ENCODE results near the gene DHCR7. TPM values are rescaled to one million over a fixed set of nuclear protein-coding genes. Genes with fewer than 3 reads are reported as not detected.
A peak's percentile ranks its signal among the peaks of the same experiment; 100 is the strongest.

Gene DHCR7
- total RNA-seq, 6 donors from 2014 or later = 5.2 to 96.1 (median 66.4) TPM

DNA sequence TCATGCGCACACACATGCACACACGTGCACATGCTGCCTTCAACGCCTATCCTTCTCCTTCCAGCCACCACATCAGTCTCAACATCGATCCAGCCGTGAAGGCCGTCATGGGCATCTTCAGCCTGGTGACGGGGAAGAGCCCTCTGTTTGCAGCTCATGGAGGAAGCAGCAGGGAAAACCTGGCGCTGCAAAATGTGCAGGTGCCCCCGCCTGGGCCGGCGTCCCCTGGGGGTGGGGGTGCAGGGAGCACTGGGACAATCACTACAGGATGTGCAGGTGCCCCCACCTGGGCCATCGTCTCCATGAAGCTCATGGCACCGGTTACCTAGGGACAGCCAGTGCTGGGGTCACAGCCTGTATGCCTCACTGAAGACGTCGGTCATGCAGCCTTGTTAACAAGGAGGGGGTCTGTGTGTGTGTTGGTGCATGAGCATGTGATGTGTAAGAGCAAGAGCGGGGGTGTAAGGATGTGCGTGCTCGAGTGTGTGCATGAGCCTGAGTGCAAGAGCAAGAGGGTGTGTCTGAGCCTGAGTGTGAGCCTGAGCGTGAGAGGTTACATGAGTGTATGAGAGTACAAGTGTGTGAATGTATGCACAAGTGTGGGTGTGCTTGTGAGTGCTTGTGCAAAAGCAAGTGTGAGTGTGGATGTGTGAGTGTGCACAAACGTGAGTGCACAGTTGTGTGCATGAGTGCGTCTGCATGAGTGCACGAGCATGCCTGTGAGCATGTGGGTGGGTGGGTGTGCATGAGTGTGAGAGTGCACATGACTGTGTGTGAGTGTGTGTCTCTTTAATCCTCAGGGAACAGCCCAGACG lies 36.3 kb upstream of the DHCR7 start:
- Histone ChIP-seq H3K4me1 (peaks cover 0 to 12% (median 9%) of the 10 kb centered on the region in 4 donors), H3K27me3 (no peaks in the 10 kb centered on the region), H3K4me3 (no peak overlapping the region), H3K27ac (no peak overlapping the region), H3K36me3 (peaks cover 15 to 80% (median 67%) of the 10 kb centered on the region in 4 donors), H3K9me3 (no peaks in the 10 kb centered on the region)
- ATAC-seq (ENCODE audit: low FRiP score in 2 of 2) = no peak
- DNase-seq = no peak
- TF ChIP-seq, protein P1, sequence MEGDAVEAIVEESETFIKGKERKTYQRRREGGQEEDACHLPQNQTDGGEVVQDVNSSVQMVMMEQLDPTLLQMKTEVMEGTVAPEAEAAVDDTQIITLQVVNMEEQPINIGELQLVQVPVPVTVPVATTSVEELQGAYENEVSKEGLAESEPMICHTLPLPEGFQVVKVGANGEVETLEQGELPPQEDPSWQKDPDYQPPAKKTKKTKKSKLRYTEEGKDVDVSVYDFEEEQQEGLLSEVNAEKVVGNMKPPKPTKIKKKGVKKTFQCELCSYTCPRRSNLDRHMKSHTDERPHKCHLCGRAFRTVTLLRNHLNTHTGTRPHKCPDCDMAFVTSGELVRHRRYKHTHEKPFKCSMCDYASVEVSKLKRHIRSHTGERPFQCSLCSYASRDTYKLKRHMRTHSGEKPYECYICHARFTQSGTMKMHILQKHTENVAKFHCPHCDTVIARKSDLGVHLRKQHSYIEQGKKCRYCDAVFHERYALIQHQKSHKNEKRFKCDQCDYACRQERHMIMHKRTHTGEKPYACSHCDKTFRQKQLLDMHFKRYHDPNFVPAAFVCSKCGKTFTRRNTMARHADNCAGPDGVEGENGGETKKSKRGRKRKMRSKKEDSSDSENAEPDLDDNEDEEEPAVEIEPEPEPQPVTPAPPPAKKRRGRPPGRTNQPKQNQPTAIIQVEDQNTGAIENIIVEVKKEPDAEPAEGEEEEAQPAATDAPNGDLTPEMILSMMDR (IDR thresholded peaks at IDR 0.05) = no peak
- TF ChIP-seq POLR2AphosphoS5 (IDR thresholded peaks at IDR 0.05) (no peak), EP300 (IDR thresholded peaks at IDR 0.05) (no peak), POLR2A (IDR thresholded peaks at IDR 0.05) (no peak)
- 93 to 94% methylated on average over 23 of the region's 23 CpGs for WGBS, 2 donors

DNA sequence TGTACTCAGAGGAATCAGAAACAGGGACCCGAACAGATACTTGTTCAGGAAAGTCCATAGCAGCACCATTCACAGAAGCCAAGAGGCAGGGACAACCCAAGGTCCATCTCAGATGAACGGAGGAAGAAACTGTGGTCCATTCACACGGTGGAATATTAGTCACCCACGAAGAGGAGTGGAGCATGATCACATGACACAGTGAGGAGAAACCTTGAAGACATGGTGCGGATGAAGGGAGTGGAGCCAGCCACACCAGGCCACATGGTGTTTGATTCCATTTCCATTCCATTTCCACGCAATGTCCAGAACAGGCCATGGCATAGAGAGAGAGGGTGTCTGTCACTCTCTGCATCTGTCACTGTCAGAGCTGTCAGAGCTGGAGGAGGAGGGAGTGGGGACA lies 35.5 kb upstream of the DHCR7 start:
- Histone ChIP-seq H3K27ac (no peak overlapping the region), H3K4me3 (no peak overlapping the region), H3K9me3 (no peaks in the 10 kb centered on the region), H3K27me3 (no peaks in the 10 kb centered on the region), H3K36me3 (peaks cover 20 to 88% (median 73%) of the 10 kb centered on the region in 4 donors), H3K4me1 (peaks cover 0 to 6% (median 5%) of the 10 kb centered on the region in 4 donors)
- ATAC-seq (ENCODE audit: low FRiP score in 2 of 2) (no peak), DNase-seq (no peak)
- 87 to 97% methylated on average over 6 of the region's 6 CpGs for WGBS, 2 donors
- no peak for TF ChIP-seq EP300 (IDR thresholded peaks at IDR 0.05)
- TF ChIP-seq, protein P1 (IDR thresholded peaks at IDR 0.05) = no peak
- no peak for TF ChIP-seq POLR2AphosphoS5 (IDR thresholded peaks at IDR 0.05)
- TF ChIP-seq POLR2A (IDR thresholded peaks at IDR 0.05) = no peak

DNA sequence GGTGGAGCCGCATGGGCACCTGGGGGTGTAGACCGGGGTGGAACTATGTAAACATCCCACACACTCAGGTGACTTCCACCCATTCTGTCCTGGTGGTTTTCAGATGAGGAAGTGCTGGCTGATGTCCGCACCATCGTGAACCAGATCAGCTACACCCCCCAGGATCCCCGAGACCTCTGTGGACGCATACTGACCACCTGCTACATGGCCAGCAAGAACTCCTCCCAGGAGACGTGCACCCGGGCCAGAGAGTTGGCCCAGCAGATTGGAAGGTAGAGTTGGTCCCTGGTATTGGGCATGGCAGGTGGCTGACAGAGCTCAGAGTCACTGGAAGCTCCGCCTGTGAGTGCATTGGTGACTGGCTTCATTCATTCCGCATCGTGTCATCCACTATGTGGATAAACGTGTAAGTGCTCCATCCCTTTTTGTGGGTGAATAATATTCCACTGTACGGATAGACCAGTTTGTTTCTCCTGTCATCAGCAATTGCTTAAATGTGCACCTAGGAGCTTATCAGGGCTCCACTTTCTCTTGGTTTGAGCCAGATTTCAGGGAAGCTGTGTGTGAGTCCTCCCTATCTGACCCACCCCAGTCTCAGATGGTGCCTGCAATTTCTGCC lies 34.7 kb upstream of the DHCR7 start:
- Histone ChIP-seq H3K9me3 (no peaks in the 10 kb centered on the region), H3K27ac (no peak overlapping the region), H3K27me3 (no peaks in the 10 kb centered on the region), H3K4me1 (no peaks in the 10 kb centered on the region), H3K36me3 (peaks cover 21 to 95% (median 80%) of the 10 kb centered on the region in 4 donors), H3K4me3 (no peak overlapping the region)
- DNase-seq = no peak
- no peak for ATAC-seq (ENCODE audit: low FRiP score in 2 of 2)
- no peak for TF ChIP-seq POLR2AphosphoS5 (IDR thresholded peaks at IDR 0.05)
- TF ChIP-seq, protein P1 (IDR thresholded peaks at IDR 0.05) = no peak
- WGBS, 2 donors = 95 to 99% methylated on average over 5 to 13 of the region's 13 CpGs

DNA sequence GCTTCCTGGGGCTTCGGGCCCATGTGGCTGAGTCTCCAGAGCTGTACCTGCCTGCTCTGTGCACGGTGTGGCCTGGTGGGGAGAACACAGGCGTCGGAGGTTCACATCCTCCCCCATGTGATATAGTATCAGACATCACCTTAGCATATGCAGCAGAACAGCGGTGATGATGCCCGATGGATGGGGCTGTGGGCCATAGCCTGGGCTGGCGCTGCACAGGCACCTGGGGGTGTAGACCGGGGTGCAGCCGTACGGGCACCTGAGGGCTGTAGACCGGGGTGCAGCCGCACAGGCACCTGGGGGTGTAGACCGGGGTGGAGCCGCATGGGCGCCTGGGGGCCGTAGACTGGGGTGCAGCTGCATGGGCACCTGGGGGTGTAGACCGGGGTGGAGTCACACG lies 34.0 kb upstream of the DHCR7 start:
- H3K4me1 ChIP-seq = no peaks in the 10 kb centered on the region
- 97 to 100% methylated on average over 3 to 6 of the region's 18 CpGs for WGBS, 2 donors

More for the DNA sequence above, 34.0 kb upstream of the DHCR7 start:
- Histone ChIP-seq H3K27ac (no peak overlapping the region), H3K27me3 (no peaks in the 10 kb centered on the region), H3K9me3 (no peaks in the 10 kb centered on the region), H3K36me3 (peaks cover 21 to 97% (median 86%) of the 10 kb centered on the region in 4 donors), H3K4me3 (no peak overlapping the region)
- no peak for ATAC-seq (ENCODE audit: low FRiP score in 2 of 2)
- TF ChIP-seq POLR2AphosphoS5 (IDR thresholded peaks at IDR 0.05) = no peak
- TF ChIP-seq POLR2A (IDR thresholded peaks at IDR 0.05) = no peak
- TF ChIP-seq, protein P1 (IDR thresholded peaks at IDR 0.05) = no peak
- no peak for TF ChIP-seq EP300 (IDR thresholded peaks at IDR 0.05)
- DNase-seq = peak in 1 of 2 donors; percentile 57

All from upper lobe of left lung (tissue), 6 donors.